Mesothelial cell of epicardium (in vitro differentiated cells): ENCODE results near the gene CUX1. TPM values are rescaled to one million over a fixed set of nuclear protein-coding genes. Genes with fewer than 3 reads are reported as not detected.

Experiments
- DNase-seq, 2 experiments: peaks; one replicate each; pipeline ENCODE4 v3.0.0; 2021; ENCODE audit warnings: low spot score in 2 of 2; ENCODE audit not compliant: unreplicated experiment in 2 of 2
- H3K27ac Mint-ChIP-seq: 2 replicates; pipeline ENCODE4 v1.8.0; 2021; ENCODE audit warnings: mixed read lengths
- H3K27me3 Mint-ChIP-seq: 2 replicates; pipeline ENCODE4 v1.8.0; 2021; ENCODE audit warnings: low read depth, mixed read lengths
- H3K36me3 Mint-ChIP-seq: 2 replicates; pipeline ENCODE4 v1.8.0; 2021; ENCODE audit warnings: mixed read lengths
- H3K4me1 Mint-ChIP-seq: 2 replicates; pipeline ENCODE4 v1.8.0; 2021; ENCODE audit warnings: mixed read lengths
- H3K4me3 Mint-ChIP-seq: 2 replicates; pipeline ENCODE4 v1.8.0; 2021; ENCODE audit warnings: mild to moderate bottlenecking, moderate library complexity, mixed read lengths
- H3K9me3 Mint-ChIP-seq: 2 replicates; pipeline ENCODE4 v1.8.0; 2021; ENCODE audit warnings: mixed read lengths
- CTCF ChIP-seq: fragments of 200-600 bp; sonication (generic); IDR thresholded peaks from one replicate; pipeline ENCODE4 v1.5.0; 2021; ENCODE audit warnings: antibody characterized with exemption; ENCODE audit not compliant: unreplicated experiment
- total RNA-seq: library from RNA; stranded (reverse); gene quantifications from 3 replicates; pipeline ENCODE4 v1.2.1, GENCODE V29; 2021

Gene CUX1
- total RNA-seq, 1 donor from 2014 or later = 158 TPM

- no peak for DNase-seq
- H3K4me1 Mint-ChIP-seq = peaks cover 44% of the 10 kb centered on the region
- H3K27ac Mint-ChIP-seq = peak overlapping the region; percentile 61
- no peaks in the 10 kb centered on the region for H3K27me3 Mint-ChIP-seq
- no peaks in the 10 kb centered on the region for H3K9me3 Mint-ChIP-seq
- TF ChIP-seq CTCF = no peak
- no peaks in the 10 kb centered on the region for H3K36me3 Mint-ChIP-seq
- no peak overlapping the region for H3K4me3 Mint-ChIP-seq
Measured at GRCh38 chr7:101898106-101898505, 80.7 kb downstream of the CUX1 start.

DNA sequence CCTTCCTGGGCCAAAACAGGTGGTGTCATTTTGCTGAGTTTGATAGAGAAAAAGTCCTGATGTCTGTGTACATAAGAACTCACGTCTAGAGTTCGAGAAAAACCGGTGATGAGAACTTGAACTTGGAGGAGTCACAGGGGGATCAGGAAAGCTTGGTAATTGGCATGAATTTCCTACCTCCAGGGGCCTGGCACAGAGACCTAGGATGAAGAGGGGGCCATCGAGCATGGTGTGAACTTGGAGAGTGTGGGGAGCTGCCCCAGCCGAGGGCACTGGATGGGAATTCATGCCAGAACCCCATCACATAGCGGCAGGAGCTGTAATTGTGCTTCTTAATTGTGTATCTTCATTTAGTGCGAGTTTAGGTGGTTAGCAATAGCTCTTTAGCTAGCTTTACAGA is 82.2 kb downstream of the CUX1 start:
- no peak for TF ChIP-seq CTCF
- no peak for DNase-seq
- no peak overlapping the region for H3K4me3 Mint-ChIP-seq
- peaks cover 38% of the 10 kb centered on the region for H3K4me1 Mint-ChIP-seq
- H3K36me3 Mint-ChIP-seq = no peaks in the 10 kb centered on the region
- no peak overlapping the region for H3K27ac Mint-ChIP-seq
- H3K9me3 Mint-ChIP-seq = no peaks in the 10 kb centered on the region
- H3K27me3 Mint-ChIP-seq = no peaks in the 10 kb centered on the region

DNA sequence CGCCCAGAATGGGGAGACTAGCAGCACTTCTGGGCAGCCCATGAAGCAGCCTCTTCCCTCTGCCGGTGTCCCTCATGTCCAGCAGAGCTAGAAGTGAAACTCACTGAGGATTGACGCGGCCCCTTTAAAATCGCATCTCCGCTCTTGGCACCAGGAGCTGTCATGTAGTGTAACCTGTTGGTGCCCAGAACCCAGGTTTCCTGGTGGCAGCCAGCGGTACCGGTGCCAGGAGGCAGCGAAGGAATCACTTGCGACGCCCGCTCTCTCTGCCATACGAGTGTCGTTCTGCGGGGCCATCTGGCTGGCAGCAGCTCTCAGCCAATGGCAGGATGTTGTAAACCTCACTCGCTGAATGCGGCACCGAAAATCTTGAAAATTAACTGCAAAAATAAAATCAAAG is 82.7 kb downstream of the CUX1 start:
- no peak for TF ChIP-seq CTCF
- Mint-ChIP-seq H3K27ac (no peak overlapping the region), H3K9me3 (no peaks in the 10 kb centered on the region), H3K36me3 (no peaks in the 10 kb centered on the region), H3K27me3 (no peaks in the 10 kb centered on the region), H3K4me3 (no peak overlapping the region), H3K4me1 (peaks cover 36% of the 10 kb centered on the region)
- no peak for DNase-seq

DNA sequence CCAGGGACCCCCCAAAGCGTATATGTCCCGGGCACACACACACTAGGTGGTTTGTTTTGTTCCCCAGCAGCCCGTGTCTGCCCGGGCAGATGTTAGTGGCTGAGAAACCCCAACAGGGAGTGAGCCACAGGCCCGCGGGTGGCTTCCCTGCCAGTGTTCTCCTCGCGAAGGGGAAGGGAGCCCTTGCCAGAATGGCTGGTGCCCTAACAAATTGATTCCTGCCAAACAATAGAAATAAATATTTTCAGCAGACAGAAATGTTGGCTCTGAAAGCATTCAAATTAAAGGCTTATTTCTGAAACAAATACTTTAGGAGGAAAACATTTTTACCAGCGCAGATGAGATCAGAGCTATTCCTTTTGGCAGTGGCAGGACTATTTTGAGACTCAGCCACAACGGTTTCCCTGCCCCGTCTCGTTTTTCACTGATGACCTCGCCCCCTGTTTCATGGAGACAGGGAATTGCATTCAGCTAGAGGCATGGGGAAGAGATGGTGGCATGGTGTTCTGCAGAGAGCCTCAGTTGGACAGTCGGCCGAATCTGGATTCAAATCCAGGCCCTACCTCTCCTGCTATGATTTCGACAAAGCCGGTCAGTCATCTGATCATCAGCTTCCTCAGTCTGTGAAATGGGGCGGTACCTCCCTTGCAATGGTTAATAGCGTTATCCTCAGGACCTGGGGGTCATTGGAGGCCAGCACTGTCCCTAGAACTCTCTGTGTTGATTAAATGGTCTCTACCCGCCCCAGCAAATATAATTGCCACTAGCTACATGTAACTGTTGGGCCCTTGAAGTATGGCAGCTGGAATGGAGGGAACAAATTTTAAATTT is 84.5 kb downstream of the CUX1 start:
- Mint-ChIP-seq H3K9me3 (no peaks in the 10 kb centered on the region), H3K4me1 (peaks cover 24% of the 10 kb centered on the region), H3K4me3 (no peak overlapping the region), H3K36me3 (peaks cover 2% of the 10 kb centered on the region), H3K27ac (no peak overlapping the region), H3K27me3 (no peaks in the 10 kb centered on the region)
- no peak for TF ChIP-seq CTCF
- DNase-seq = no peak

GRCh38 chr7:101902680-101903514 is 85.5 kb downstream of the CUX1 start:
- no peak for TF ChIP-seq CTCF
- H3K4me3 Mint-ChIP-seq = no peak overlapping the region
- no peak for DNase-seq
- peaks cover 16% of the 10 kb centered on the region for H3K4me1 Mint-ChIP-seq
- H3K36me3 Mint-ChIP-seq = peaks cover 2% of the 10 kb centered on the region
- peak overlapping the region; percentile 11 for H3K27ac Mint-ChIP-seq
- H3K9me3 Mint-ChIP-seq = no peaks in the 10 kb centered on the region
- H3K27me3 Mint-ChIP-seq = no peaks in the 10 kb centered on the region
